HG03457 (cell line): ENCODE results near the gene NFKBIE.

Experiments
- ATAC-seq: cut with Tn5 transposase; IDR thresholded peaks from one replicate; pipeline ENCODE4 v1.9.1; 2021; ENCODE audit warnings: moderate number of reproducible peaks; ENCODE audit not compliant: unreplicated experiment

The NFKBIE gene

DNA sequence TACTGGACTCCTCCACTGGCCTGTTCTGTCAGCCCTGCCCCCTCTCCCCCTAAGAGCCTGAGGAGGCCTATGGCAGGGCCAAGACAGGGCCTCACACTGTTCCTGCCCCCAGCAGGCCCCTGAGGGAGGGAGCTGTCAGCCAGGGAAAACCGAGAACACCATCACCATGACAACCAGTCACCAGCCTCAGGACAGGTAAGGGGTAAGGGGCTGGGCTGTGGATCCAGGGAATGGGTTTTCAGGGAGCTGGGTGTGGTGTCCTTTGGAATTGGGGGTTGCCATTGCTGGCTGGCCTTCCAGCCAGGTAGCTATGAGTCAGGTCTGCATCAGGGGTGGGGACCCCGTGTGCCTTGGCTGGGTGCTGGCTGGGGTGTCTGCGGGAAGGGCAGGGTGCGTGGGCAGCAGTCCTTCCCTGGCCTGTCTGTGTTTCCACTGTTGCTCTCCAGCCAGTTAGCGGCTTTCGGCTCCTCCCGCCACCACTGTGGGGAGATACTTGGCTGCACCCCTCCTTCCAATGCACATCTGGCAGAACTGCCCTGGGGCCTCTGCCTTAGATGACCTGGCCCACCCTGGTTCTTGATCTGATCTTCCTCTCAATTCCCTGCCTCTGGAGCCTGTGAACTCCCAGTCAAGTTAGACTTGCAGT, 38.1 kb downstream of the NFKBIE start:
- no peak for ATAC-seq

DNA sequence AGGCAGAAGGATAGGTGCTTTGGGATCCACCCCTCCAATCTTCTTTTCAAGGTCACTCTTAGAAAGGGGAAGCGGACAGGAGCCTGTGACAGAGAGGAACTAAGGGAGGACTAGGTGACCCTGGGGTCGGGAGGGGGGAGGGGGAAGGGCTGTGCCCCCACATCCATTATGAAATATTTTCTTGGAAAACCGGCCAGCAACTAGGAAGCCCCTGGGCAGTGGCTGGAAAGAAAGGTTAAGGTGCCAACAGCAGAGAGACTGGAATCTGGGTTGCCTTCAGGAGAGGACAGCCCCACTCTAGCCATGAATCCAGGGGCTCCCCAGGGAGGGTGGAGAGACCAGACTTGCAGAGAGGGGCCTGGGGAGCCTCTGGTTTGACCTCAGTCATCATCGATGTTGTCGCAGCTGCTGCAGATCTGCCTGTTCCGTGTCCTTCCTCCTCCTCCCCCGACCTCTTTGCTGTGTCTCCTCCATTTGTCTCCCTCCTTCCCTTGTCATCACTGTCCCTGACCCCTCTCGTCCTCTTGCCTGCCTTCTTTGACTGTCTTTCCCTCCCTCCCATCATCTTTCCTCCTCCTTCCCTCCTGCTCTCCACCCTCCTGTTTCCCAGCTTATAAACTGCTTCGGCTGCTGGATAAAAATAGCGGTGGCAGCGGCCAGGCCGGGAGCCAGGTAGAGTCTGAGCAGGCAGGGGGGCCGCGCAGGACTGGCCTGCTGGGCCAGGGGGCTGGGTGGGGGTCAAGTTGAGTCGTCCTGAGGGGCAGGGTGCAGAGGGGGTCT, 38.8 kb downstream of the NFKBIE start:
- no peak for ATAC-seq

- ATAC-seq: no peak
These were observed 39.6 kb downstream of the NFKBIE start for GRCh38 chr6:44225579-44226325.

GRCh38 chr6:44224965-44225305, 40.4 kb downstream of the NFKBIE start:
- ATAC-seq: no peak

- ATAC-seq: no peak
These were observed 41.1 kb downstream of the NFKBIE start for GRCh38 chr6:44224029-44224964.

GRCh38 chr6:44223319-44224028, 41.9 kb downstream of the NFKBIE start, which contains the start of gene SLC29A1:
SLC29A1 (plus strand) TSS chr6:44223595; CDS start chr6:44227314, 3,719 bp downstream.
- ATAC-seq: no peak

GRCh38 chr6:44222486-44223318, 42.6 kb downstream of the NFKBIE start:
- ATAC-seq: no peak

GRCh38 chr6:44221961-44222335, 43.4 kb downstream of the NFKBIE start:
- no peak for ATAC-seq

GRCh38 chr6:44221291-44221960, 43.9 kb downstream of the NFKBIE start:
- ATAC-seq: no peak

GRCh38 chr6:44220913-44221290, 44.4 kb downstream of the NFKBIE start:
- ATAC-seq: no peak

GRCh38 chr6:44219815-44220784, 45.3 kb downstream of the NFKBIE start:
- no peak for ATAC-seq

- ATAC-seq: peak; percentile 35
These were observed 46.1 kb downstream of the NFKBIE start for GRCh38 chr6:44219053-44219814.

- ATAC-seq: no peak
These were observed 47.8 kb downstream of the NFKBIE start for GRCh38 chr6:44217332-44218143.

DNA sequence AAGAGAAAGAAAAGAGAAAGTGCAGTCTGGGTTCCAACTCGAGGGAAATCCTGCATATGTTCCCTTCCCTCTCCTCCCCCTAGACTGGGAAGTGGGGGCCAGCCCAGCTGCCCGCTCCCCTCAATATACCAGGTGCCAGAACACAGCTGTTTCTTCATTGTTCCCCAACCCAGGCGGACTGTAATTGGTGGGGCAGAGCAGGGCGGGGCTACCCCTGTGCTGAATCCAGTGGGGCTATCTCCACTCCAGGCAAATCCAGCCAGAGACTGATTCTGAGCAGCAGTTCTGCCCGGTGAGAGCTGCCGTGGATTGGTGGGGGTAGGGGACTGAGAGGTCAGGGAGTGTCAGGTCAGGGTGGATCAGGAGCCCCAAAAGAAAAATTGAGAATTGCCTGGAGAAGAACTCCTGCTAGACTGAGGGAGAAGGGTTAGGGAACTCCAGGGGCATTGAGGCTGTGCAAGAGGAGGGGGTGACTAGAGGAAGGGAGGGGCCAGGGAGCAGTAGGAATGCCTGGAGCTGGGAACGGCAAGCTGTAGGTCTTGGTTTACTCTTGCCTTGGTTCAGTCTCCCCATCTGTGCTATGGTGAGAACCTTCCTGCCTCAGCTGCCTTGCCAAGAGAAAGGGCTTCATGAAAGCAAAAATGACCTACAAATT, 48.5 kb downstream of the NFKBIE start, which contains the start of gene MYMX:
Gene MYMX (plus strand): TSS at position 250 of the 655 bp plus-strand sequence. CDS start 546 bp downstream, outside the sequence.
- no peak for ATAC-seq

DNA sequence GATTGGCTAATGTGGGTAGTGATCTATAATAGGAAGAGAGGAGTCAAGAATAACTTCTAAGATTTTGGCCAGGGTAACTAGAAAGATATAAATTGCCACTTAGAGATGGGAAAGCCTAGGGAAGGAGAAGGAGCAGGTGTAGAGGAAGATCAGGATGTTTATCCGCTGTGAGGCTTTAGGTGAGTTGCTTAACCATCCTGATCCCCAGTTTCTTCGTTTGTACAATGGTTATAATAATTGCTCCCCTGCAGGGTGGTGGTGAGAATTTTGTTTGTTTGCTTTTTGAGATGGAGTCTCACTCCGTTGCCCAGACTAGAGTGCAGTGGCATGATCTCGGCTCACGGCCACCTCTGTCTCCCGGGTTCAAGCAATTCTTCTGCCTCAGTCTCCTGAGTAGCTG, 51.0 kb downstream of the NFKBIE start:
- no peak for ATAC-seq
